HPDE6-E6E7 (cell line): ENCODE results near the gene RPL11.
"Not testable (repeated sequence)": the region's sequence is repeated elsewhere in the genome, so short reads cannot be mapped to it uniquely, and the experiment has no call there.

ENCODE experiments used
- DNase-seq: peaks from one replicate; pipeline ENCODE4 v3.0.0; 2011; ENCODE audit warnings: missing footprints; ENCODE audit errors: extremely low spot score

RPL11 gene

DNA sequence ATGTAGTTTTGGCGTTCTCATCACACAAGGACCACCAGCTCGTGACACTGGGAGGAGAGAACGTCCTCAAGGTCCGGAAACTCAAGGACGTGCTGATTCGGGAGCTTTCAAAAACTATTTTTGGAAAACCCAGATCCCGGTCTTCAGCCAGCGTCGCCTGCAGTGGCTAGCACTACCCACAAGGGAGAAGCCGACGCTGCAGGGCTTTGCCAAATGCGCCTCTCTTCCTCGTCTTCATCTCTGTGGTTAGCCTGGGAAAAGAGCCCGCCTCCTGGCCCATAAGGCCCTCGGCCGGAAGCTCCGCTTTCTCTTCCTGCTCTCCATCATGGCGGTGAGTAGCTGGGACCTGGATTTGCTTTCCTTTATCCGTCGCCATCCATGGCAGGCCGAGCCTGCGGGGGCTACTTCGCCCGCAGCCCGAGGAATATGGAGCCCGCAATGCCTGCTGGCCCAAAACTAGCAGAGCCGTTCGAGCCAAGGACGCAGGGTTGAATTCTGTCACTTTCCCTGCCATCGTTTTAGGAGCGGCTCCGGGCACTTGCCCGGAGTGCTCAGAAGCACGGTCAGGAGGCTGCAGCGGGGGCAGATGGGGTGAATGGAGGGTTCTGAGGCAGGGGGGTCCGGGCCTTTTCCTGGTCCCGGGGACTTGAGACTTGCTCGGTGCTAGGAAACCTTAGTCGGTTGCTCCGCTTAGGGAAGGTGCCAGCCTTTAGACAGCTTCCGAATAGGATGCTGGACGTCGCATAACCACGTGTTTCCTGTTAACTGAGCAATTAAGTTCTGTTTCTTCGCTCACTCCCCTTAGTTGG, at the start of gene RPL11:
Gene RPL11 (plus strand): TSS at position 308 of the 809 bp plus-strand sequence. CDS start 18 bp downstream, at position 326.
- peak; percentile 91 for DNase-seq

DNA sequence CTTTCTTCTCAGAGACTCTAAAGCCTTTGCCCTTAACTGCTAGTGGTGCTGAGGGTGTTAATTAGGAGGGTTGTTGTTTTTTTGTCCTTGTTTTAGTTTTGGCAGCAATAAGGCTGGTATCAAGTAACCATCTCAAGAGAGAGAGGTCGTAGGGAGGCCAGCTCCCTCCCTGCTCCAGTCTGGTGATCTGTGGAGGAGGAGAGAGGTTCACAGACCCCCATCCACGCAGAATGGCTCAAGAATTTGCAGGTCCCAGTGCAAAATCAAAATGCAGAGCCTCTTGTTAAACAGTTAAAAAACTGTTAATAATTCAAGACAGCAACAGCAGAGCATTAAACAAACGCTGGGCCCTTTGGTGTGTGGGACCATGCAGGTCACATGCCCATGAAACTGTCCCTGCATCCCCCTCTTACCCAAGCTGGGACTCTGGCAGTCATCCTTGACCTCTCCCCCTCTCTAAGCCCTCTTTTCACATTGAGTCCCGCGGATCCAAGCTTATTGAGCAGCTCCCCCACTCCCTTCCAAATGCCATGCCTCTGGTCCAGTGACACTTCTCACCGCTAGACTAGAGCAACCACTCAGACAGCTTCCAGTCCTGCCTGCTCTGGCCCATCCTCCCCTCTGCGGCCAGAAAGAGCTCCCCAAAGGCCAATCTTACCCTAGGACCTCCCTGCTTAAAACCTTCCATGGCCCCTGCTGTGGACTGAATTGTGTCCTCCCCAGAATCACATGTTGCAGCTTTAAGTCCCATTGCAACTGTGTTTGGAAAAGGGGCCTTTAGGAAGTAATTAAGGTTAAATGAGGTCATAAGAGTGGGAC, 47.7 kb upstream of the RPL11 start:
- DNase-seq, result no peak

DNA sequence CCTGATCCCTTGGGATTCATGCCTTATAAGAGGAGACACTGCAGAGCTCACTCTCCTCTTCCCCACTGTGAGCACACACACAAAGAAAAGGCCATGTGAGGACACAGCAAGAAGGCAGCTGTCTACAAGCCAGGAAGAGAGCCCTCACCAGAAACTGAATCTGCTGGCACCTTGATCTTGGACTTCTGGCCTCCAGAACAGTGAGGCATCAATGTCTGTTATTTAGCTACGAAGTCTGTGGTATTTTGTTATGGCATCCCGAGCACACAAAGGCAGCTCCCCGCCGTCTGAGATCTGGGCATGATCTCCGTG, 47.1 kb upstream of the RPL11 start:
- DNase-seq, result no peak

DNA sequence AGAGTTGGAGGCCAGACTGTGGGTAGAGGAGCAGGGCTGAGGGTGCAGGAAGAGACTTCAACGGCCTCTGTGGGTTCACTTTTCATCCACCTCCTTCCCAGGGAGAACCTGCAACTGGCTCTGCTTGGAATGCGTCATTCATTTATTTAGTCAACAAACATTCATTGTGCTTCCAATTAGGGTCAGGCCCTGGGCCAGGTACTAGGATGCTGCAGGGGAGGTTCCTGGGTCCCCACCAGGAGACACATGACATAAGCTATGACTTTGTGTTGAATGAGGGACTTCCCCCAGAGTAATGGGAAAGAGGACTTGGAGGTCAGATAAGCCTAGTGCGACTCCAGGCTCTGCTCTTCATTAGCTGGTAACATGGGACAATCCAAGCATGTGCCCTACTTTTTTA, 46.3 kb upstream of the RPL11 start:
- no peak for DNase-seq

DNA sequence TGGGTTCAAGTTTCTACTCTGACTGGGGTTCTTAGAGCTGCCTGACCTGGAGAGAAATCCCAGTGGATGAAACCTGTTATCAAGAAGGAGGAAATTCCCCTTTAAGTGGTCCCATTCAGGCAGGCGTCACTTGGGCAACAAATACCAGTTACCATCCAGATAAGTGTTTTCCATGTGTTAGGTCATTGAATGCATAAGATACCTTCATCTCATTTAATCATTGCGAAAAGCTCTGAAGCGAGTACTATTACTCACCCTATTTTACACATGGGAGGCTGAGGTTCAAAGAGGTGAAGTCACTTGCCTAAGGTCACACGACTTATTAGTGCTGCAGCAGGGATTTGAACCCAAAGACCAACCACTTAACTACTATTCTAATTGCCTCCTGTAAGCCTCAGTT, 45.5 kb upstream of the RPL11 start:
- DNase-seq, result no peak

DNA sequence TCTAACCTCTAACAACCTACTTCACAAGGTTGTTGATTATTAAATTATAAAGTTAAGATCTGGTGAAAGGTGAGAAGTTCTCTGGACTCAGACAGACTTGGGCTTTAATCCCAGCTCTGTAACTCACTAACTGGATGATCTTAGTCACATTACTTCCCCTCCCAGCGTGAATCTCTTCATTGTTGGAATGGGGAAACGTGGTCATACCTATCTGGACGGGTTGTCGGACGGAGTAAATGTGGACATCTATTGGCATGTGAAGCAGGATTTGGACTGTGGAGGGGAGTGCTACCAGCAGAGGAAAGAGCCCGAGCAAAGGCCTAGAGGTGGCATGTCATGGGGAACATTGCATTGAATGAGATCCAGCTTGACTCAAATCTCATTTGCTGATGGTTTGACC, 45.1 kb upstream of the RPL11 start:
- no peak for DNase-seq

DNA sequence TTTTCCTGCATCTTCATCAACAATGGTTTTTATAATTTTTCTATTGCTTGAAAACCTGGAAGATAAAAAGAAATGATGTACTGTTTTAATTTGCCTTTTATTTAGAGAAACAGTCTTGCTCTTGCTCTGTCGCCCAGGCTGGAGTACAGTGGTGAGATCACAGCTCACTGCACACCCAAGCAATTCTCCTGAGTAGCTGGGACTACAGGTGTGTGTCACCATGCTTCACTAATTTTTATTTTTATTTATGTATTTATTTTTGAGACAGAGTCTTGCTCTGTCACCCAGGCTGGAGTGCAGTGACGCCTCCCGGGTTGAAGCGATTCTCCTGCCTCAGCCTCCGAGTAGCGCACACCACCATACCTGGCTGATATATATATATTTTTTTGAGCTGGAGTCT, 43.0 kb upstream of the RPL11 start:
- DNase-seq, result no peak

DNA sequence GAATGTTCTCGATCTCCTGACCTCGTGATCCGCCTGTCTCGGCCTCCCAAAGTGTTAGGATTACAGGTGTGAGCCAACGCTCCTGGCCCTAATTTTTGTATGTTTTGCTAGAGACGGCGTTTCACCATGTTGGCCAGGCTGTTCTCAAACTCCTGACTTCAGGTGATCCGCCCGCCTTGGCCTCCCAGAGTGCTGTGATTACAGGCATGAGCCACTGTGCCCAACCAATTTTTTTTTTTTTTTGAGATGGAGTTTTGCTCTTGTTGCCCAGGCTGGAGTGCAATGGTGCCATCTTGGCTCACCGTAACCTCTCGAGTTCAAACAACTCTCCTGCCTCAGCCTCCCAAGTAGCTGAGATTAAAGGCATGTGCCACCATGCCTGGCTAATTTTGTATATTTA, 42.4 kb upstream of the RPL11 start:
- DNase-seq, result not testable (repeated sequence)

DNA sequence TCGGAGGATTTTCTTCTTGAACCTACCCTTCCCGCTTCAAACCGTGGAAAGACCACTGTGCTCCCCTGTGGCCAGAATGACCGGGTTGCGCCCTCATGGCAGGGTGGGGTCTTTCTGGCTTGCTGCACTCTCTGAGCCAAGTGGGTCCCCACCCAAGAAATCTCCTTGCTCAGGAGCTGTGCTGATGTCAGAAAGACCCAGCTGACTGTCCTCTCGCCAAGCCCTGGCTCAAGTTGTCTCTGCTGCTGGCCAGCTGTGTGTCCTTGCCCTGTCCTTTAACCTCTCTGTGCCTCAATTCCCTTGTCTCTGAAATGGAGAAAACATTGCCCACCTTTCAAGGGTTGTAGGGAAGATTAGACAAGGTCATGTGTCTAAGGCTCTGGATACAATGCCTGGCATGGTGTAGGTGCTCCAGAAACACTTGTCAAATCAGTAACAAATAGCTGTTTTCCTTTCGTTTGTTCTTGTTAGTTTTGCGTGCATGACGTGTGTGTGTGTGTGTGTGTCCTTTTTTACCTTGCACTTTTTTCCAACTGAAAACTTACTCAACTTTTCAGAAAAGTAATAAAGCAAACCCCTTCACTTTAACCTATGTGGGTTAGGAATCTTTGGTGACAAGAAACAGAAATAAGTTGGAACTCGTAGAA, 41.1 kb upstream of the RPL11 start:
- DNase-seq, result no peak

DNA sequence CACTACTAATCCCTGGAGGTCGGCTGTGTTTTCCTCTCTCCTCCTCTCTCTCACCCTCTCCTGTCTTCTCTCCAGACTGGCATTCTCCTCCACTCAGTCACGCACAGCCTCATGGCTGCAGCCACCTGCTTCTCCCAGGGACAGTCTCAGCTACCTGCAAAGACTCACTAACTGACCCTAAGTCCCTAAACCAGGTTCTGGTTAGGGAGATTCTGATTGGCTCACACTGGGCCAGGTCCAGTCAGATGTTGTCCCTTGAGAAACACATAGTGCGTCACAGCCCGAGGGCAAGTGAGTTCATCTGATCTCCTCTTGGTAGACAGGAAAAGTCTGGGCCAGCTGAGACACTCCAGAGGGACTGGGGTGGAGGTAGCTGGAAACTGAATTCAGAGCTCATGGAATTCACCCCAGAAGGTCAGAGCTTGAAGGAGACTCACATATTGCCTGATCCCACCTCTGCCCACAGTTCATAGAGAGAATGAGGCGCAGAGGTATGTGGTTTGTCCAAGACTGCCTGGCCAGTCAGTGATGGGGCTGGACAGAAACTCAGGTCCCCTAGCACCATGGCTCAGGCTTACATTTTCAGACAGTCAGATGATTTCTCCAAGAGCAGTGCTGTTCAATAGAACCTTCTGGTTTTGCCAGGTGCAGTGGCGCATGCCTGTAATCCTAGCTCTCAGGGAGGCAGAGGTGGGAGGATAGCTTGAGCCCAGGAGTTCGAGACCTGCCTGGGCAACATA, 40.4 kb upstream of the RPL11 start:
- peak; percentile 55 for DNase-seq

DNA sequence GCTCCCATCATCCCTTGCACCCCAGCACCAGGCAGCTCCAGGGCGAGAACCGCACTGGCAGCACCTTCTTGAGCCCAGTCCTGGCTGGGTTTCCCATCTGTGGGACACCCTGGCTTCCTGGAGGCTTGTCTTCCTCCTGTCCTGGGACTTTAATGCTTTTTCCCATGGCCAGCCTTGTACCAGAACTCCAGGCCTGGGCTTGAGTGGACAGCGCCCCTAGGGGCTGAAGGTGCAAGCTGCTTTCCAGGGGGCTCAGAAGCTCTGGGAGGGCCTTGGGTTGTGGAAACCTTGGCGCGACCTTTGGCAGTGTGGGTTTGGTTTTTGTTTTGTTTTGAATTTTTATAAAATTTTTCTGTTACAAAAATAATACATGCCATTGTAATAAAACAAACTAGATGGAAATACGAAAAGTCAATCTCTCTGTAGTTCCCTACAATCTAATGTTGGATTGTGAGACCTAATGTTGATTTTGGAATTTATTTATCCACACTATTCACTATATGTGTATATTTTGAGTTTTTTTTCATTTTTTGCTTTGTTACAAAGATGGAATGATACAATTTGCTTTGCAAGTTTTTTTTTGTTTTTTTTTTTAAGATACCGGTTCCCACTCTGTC, 33.8 kb upstream of the RPL11 start:
- no peak for DNase-seq

DNA sequence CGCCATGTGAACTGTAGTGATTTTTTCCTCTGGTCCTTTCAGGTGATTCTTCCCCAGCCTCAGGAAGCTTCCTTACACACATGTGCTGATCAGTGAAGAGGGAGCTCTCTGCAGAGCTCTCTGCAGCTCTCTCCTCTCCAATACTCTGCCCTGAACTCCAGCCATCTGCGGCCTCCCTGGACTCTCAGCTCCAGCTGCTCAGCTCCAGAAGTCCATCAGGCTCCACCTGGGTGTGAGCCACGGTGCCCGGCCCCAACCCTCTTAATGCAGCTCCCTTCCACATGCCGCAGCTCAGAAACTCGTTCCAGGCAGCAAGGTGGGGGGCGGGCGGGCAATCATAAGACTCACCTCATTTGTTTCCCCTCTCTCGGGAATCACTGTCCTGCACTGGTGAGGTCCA, 30.9 kb upstream of the RPL11 start:
- no peak for DNase-seq

DNA sequence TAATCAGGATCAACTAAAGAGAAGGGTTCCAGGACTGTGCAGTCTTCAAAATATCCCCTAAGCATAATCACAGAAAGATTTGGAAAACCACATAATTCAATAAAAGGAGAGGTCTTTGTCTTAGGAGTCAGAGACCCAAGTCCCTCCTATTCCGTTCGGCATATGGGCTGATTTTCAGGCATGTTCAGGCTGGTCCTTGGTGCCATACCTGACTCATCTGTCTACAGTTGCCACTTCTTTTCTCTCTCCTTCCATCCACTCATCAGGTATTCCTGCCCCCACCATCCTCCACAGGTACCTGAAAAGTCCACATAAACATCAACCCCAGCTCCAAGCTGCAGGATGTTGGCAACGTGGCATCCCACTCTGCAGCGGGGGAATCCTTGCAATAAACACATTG, 29.7 kb upstream of the RPL11 start:
- DNase-seq, result peak; percentile 84

DNA sequence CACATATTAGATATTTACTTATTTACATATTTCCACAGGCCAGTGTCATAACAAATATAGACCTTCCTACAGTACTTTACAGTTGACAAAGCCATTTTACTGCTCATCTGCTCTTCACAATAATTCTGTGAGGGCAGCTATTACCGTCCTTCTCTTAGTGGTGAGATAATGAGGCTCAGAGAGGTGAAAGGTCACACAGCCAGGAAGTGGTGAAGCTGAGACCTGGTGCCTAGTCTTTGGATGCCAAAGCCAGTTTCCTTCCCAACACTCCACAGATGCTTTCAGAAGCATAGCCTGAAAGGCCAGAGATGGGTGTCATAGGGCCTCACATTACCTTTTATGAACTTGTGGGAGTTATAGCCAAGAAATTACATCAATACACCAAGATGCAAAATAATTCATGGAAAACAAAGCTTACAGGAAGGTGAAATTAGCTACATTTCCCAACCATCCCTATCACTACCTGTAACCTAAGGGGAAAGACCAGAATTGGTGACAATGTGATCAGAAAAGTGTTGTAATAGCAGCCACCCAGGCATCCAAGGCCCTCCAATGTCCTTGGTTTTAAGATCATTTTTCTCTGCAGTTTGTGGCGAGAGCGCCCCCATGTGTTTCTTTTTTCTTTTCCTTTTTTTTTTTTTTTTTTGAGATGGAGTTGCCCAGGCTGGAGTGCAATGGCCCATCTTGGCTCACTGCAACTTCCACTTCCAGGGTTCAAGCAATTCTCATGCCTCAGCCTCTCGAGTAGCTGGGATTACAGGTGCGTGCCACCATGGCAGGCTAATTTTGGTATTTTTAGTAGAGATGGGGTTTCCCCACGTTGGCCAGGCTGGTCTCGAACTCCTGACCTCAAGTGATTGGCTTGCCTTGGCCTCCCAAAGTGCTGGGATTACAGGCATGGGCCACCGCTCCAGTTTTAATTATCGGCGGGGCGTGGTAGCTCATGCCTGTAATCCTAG, 26.5 kb upstream of the RPL11 start:
- no peak for DNase-seq

DNA sequence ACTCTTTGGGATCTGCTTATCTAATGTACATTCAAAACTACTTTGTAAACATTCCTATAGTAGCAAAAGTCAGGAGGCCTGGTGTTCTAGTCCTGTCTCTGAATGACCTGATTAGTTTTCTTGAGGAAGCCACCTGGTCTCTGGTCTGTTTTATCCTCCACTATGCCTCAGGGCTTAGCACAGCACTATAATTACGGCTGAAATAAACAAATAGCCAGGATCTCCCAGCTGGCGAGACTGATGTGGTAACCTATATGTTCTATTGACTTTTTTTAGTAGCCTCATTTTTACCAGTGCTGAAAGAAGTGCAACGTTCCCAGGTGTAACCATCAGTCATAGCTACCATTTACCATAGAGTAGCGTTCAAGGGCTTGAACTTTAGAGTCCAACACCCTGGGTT, 24.2 kb upstream of the RPL11 start:
- no peak for DNase-seq

DNA sequence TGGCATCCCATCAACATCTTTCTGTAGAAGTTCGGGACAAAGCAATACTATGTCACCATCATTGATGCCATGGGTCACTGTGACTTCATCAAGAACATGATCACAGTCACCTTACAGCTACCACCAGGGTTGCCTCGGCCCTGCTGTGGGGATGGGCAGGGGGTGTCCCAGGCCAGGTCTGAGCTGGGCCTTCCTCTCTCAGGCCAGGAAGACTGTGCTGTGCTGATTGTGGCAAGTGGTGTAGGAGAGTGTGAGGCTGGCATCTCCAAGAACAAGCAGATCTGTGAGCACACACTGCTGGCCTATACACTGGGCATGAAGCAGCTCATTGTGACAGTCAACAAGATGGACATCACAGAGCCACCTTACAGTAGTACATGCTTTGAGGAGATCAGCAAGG, 20.9 kb upstream of the RPL11 start:
- no peak for DNase-seq

DNA sequence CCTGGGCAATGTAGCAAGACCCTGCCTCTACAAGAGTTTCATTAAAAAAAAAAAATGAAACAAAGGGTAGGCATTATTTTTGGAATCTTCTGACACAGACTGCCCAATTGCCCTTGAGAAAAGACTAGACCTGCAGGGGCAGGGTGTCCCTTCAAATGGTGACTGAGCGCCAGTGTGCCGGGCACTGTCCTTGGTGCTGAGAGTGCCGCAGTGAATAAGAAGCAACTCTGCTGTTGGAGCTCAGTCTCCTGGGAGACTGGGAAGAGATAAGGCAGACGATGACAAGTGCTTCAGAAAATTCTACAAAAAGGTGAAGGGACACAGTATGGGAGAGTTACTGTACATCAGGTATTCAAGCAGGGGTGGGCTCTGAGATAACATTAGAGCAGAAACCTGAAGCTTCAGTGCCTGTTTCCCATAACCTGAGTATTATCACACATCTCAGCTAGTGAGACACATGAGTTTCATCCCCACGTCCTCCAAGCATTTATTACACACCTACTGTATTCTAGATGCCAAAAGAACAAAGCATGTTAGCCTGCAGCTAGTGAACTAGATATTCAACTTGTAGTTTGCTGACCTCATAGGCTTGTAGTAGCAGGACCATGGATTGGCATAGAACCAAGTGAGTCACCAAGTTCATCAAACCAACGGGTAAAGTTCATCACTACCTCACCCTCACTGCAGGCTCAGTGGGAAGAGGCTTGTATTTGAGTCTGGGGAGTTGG, 18.4 kb upstream of the RPL11 start:
- peak; percentile 94 for DNase-seq

DNA sequence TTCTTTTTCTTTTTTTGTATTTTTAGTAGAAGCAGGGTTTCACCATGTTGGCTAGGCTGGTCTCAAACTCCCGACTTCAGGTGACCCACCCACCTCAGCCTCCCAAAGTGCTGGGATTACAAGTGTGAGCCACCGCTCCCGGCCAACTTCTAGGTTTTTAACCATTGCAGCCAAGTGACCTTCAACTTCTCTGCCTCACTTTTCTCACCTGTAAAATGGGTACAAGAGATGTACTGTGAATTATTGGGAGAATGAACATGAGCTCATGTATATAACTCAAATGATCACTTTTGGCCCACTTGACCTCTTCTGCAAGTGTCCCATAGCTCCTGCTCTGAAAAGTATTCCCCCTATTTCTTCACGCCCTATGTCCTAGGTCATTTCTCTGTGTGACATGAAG, 11.8 kb upstream of the RPL11 start:
- no peak for DNase-seq

DNA sequence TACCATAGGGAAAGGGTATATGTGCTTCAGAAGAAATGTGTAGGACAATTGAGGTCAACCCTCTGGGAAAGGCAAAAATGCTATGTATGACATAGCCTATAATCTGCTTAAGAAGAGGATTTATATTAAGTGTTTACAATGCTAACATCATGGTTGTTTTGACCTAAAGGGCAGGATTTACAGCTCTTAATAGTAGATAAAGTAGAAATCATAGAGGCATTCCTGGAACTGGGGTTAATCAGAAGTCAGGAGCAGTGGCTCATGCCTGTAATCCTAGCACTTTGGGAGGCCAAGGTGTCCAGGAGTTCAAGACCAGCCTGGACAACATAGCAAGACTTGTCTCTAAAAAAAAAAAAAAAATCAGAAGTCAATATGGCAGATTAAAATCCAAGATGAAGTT, 8.7 kb upstream of the RPL11 start:
- no peak for DNase-seq

DNA sequence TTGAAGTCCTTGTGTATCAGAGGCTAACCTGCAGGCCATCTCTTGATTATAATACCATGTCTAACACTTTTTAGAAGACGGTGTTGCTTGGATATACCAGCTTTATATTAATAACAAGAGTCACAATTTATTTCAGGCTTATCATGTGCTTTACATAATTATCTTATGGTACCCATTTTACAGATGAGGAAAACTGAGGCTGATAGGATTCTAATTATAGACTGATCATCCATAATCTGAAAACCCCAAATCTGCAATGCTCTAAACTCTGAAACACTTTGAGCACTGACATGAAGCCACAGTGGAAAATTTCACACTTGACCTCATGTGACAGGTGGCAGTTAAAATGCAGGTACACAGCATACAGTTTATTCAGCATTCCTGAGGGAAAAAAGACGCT, 7.2 kb upstream of the RPL11 start:
- DNase-seq, result no peak
